Activated CD4-positive, CD25-positive, alpha-beta regulatory T cell treated with anti-CD3 and anti-CD28 coated beads, Interleukin-2, amount 50 U/mL, for 16 hours (primary cell): ENCODE data around the gene PIP5K1A.

Experiments
- DNase-seq: peaks from one replicate; pipeline ENCODE4 v3.0.0-alpha.2; 2020; ENCODE audit warnings: low read depth, low spot score

Gene PIP5K1A

GRCh38 chr1:151288502-151288901, 90.2 kb downstream of the PIP5K1A start:
- no peak for DNase-seq

- no peak for DNase-seq
Measured at GRCh38 chr1:151289080-151289935, 91.0 kb downstream of the PIP5K1A start.

- no peak for DNase-seq
Measured at GRCh38 chr1:151289991-151290708, 91.8 kb downstream of the PIP5K1A start.

GRCh38 chr1:151290709-151291303, 92.5 kb downstream of the PIP5K1A start:
- DNase-seq = no peak

GRCh38 chr1:151292207-151293030, 94.1 kb downstream of the PIP5K1A start:
- no peak for DNase-seq

- no peak for DNase-seq
Measured at GRCh38 chr1:151293093-151293492, 94.7 kb downstream of the PIP5K1A start.

GRCh38 chr1:151294742-151295462, 96.5 kb downstream of the PIP5K1A start:
- DNase-seq = no peak
